IMR-90 (cell line): ENCODE measurements around the gene C12orf75. TPM values are rescaled to one million over a fixed set of nuclear protein-coding genes. Genes with fewer than 3 reads are reported as not detected.

Experiments used
- ATAC-seq: fragments of 200-7000 bp; cut with Tn5 transposase; 2 replicates; pipeline ENCODE4 v1.9.1; 2020; ENCODE audit warnings: low read depth, mild to moderate bottlenecking, moderate library complexity
- BruUV-seq: library from RNA; stranded (reverse); fragments of 400-500 nt; replicated peaks from 2 replicates; lab custom pipeline; 2021; lab: Mats Ljungman, UMichigan
- CTCF ChIA-PET: fragments of 300-600 bp; formaldehyde crosslinking; extraction: SDS; loops from one replicate; lab custom pipeline; 2021; ENCODE audit warnings: antibody characterized with exemption; lab: Yijun Ruan, JAX
- POLR2A ChIA-PET: fragments of 300-600 bp; sonication (Branson Sonifier 250); formaldehyde crosslinking; loops from one replicate; lab custom pipeline; 2022; ENCODE audit warnings: antibody characterized with exemption; ENCODE audit not compliant: unreplicated experiment; lab: Charles Lee
- DNase-seq: peaks from one replicate; pipeline ENCODE4 v3.0.0; 2013
- H2AFZ ChIP-seq: replicated peaks from 2 replicates; pipeline ENCODE3; 2013; ENCODE audit warnings: low read length, mild to moderate bottlenecking; ENCODE audit not compliant: poor library complexity
- H2AK5ac ChIP-seq: 2 replicates; pipeline ENCODE4 v1.6.1; 2013; ENCODE audit warnings: low read depth, low read length, inconsistent platforms
- H2AK9ac ChIP-seq: replicated peaks from 2 replicates; pipeline ENCODE3; 2013; ENCODE audit warnings: mild to moderate bottlenecking, low read depth, low read length, moderate library complexity; ENCODE audit not compliant: poor library complexity
- H2BK120ac ChIP-seq: 2 replicates; pipeline ENCODE4 v1.6.1; 2013; ENCODE audit warnings: low read depth, low read length, inconsistent platforms
- H2BK15ac ChIP-seq: 3 replicates; pipeline ENCODE4 v1.6.1; 2013; ENCODE audit warnings: low read depth, low read length, inconsistent platforms
- H2BK20ac ChIP-seq: 2 replicates; pipeline ENCODE4 v1.6.1; 2013; ENCODE audit warnings: low read depth, mild to moderate bottlenecking, inconsistent platforms, low read length, moderate library complexity
- H2BK5ac ChIP-seq: 2 replicates; pipeline ENCODE4 v1.6.1; 2013; ENCODE audit warnings: mild to moderate bottlenecking, low read depth, low read length, inconsistent platforms; ENCODE audit not compliant: poor library complexity, severe bottlenecking
- H3K14ac ChIP-seq: replicated peaks from 2 replicates; pipeline ENCODE4 v1.6.1; 2013; ENCODE audit warnings: low read depth, low read length, inconsistent platforms
- H3K18ac ChIP-seq: 2 replicates; pipeline ENCODE4 v1.6.1; 2013; ENCODE audit warnings: low read depth, low read length, control low read depth
- H3K23ac ChIP-seq: 2 replicates; pipeline ENCODE4 v1.6.1; 2013; ENCODE audit warnings: low read depth, low read length, inconsistent platforms
- H3K27ac ChIP-seq: 2 replicates; pipeline ENCODE4 v1.5.1; 2013; ENCODE audit warnings: mild to moderate bottlenecking, control low read depth, low read length; ENCODE audit not compliant: insufficient read depth
- H3K27me3 ChIP-seq: 2 replicates; pipeline ENCODE4 v1.6.1; 2013; ENCODE audit warnings: low read length; ENCODE audit not compliant: control insufficient read depth, insufficient read depth
- H3K36me3 ChIP-seq: 2 replicates; pipeline ENCODE4 v1.6.1; 2013; ENCODE audit warnings: low read length, mixed read lengths; ENCODE audit not compliant: control insufficient read depth, insufficient read depth
- H3K4ac ChIP-seq: 2 replicates; pipeline ENCODE4 v1.6.1; 2013; ENCODE audit warnings: low read depth, low read length, inconsistent platforms
- H3K4me1 ChIP-seq: 2 replicates; pipeline ENCODE4 v1.6.1; 2013; ENCODE audit warnings: low read length, mixed read lengths; ENCODE audit not compliant: control insufficient read depth, insufficient read depth
- H3K4me2 ChIP-seq: 2 replicates; pipeline ENCODE4 v1.6.1; 2013; ENCODE audit warnings: low read depth, mild to moderate bottlenecking, control low read depth, low read length, moderate library complexity
- H3K4me3 ChIP-seq: 2 replicates; pipeline ENCODE4 v1.5.1; 2013; ENCODE audit warnings: low read depth, mild to moderate bottlenecking, control low read depth, low read length, moderate library complexity; ENCODE audit not compliant: insufficient read depth
- H3K56ac ChIP-seq: 2 replicates; pipeline ENCODE4 v1.6.1; 2013; ENCODE audit warnings: low read length, inconsistent platforms; ENCODE audit not compliant: insufficient read depth; ENCODE audit errors: extremely low read depth
- H3K79me1 ChIP-seq, 2 experiments: 2 replicates each; pipeline ENCODE4 v1.6.1; 2013; ENCODE audit warnings: low read length in 2 of 2, inconsistent platforms in 1 of 2, low read depth in 1 of 2
- H3K9ac ChIP-seq: 2 replicates; pipeline ENCODE4 v1.6.1; 2013; ENCODE audit warnings: low read depth, low read length, control low read depth
- H3K9me1 ChIP-seq: 2 replicates; pipeline ENCODE4 v1.6.1; 2013; ENCODE audit warnings: low read length, inconsistent platforms; ENCODE audit not compliant: insufficient read depth
- H3K9me3 ChIP-seq: 2 replicates; pipeline ENCODE4 v1.6.1; 2013; ENCODE audit warnings: low read length; ENCODE audit not compliant: control insufficient read depth, insufficient read depth
- H4K20me1 ChIP-seq: 2 replicates; pipeline ENCODE4 v1.6.1; 2013; ENCODE audit warnings: low read length, inconsistent platforms; ENCODE audit not compliant: insufficient read depth
- H4K5ac ChIP-seq: 2 replicates; pipeline ENCODE4 v1.6.1; 2013; ENCODE audit warnings: mild to moderate bottlenecking, low read depth, low read length, control low read depth
- H4K8ac ChIP-seq, 2 experiments: 2 replicates each; pipeline ENCODE4 v1.6.1; 2013; ENCODE audit warnings: low read depth in 2 of 2, low read length in 2 of 2, control low read depth in 1 of 2, inconsistent platforms in 1 of 2
- H4K91ac ChIP-seq: 2 replicates; pipeline ENCODE4 v1.6.1; 2013; ENCODE audit warnings: low read depth, low read length, inconsistent platforms; ENCODE audit not compliant: insufficient read depth
- FOS ChIP-seq: fragments of 150-350 bp; IDR thresholded peaks from 2 replicates; pipeline ENCODE4 v1.6.1; 2016; ENCODE audit warnings: low read depth, low read length
- MAFK ChIP-seq: IDR thresholded peaks from 2 replicates; pipeline ENCODE4 v1.6.1; 2012; ENCODE audit warnings: low read depth, low read length, improper control_type of control experiment
- NFE2L2 ChIP-seq: fragments of 150-350 bp; IDR thresholded peaks from 2 replicates; pipeline ENCODE4 v1.6.1; 2016; ENCODE audit warnings: low read depth, mild to moderate bottlenecking, low read length
- WGBS, 2 experiments: methylation state at CpG; one replicate each; pipeline versions ENCODE4 v1.1.5 to v1.1.7; 2013; ENCODE audit warnings: missing lambda C conversion rate in 2 of 2; ENCODE audit not compliant: insufficient read length in 1 of 2; ENCODE audit errors: extremely low coverage in 2 of 2; 5-methylcytosine and 5-hydroxymethylcytosine counted together
- dilution Hi-C: fragments of 300-500 bp; cut with HindIII; formaldehyde crosslinking; loops from one replicate; pipeline ENCODE4 v1.14.3; 2018; ENCODE audit warnings: low sequenced_read_pairs; ENCODE audit not compliant: unreplicated experiment
- in situ Hi-C: fragments of 300-500 bp; cut with MboI; formaldehyde crosslinking; loops from 3 replicates; pipeline ENCODE4 v1.14.3; 2019; ENCODE audit warnings: low sequenced_read_pairs, inconsistent platforms, mixed read lengths
- intact Hi-C: fragments of 100-400 bp; cut with micrococcal nuclease; formaldehyde crosslinking; loops from 2 replicates; pipeline ENCODE4 v1.10.0; 2022
- polyA plus RNA-seq, 3 experiments: library from polyadenylated mRNA; depleted of rRNA; stranded (reverse); fragments of >200 nt; gene quantifications; 2 replicates each; pipeline ENCODE4 v1.2.3, GENCODE V29; 2012; ENCODE audit warnings: low replicate concordance in 1 of 3
- total RNA-seq: library from RNA; depleted of rRNA; stranded (reverse); fragments of >200 nt; gene quantifications from 2 replicates; pipeline ENCODE4 v1.2.3, GENCODE V29; 2012

C12orf75 gene
- total and polyA plus RNA-seq, 2 of the 4 experiments (the other 2 are of a cell fraction), result 145 to 278 TPM

GRCh38 chr12:105294886-105295479, 35.5 kb upstream of the C12orf75 start:
- Histone ChIP-seq H4K91ac (0 out of 2 replicates have a peak overlapping the region, but pooled peaks have one; percentile 32), H3K4me3 (no peak overlapping the region), H3K79me1 (no peaks in the 10 kb centered on the region), H2AFZ (no peak overlapping the region), H3K4ac (no peak overlapping the region), H2AK9ac (no peak overlapping the region), H2BK120ac (peak overlapping the region; percentile 73; the same call in 1 of the 2 replicates), H3K27ac (no peak overlapping the region), H3K9ac (no peak overlapping the region), H3K4me1 (no peaks in the 10 kb centered on the region), H2AK5ac (no peak overlapping the region), H3K9me1 (no peaks in the 10 kb centered on the region), H3K4me2 (no peak overlapping the region), H4K8ac (no peak overlapping the region; a peak in 1 of 4 replicates), H3K18ac (no peak overlapping the region), H3K36me3 (no peaks in the 10 kb centered on the region), H2BK15ac (no peak overlapping the region), H4K5ac (no peak overlapping the region), H4K20me1 (no peaks in the 10 kb centered on the region), H3K14ac (peak overlapping the region; percentile 94), H3K27me3 (no peaks in the 10 kb centered on the region), H3K56ac (no peak overlapping the region), H3K23ac (no peak overlapping the region), H2BK20ac (no peak overlapping the region; the same call in 1 of the 2 replicates), H3K9me3 (peaks cover 5% of the 10 kb centered on the region), H2BK5ac (no peak overlapping the region)
- in situ Hi-C loops, result no loop called here
- peak; percentile 88 for TF ChIP-seq NFE2L2
- peak; percentile 63 for TF ChIP-seq MAFK
- TF ChIP-seq FOS, result no peak
- ATAC-seq (no peak), DNase-seq (no peak)
- dilution Hi-C loops, result no loop called here
- ChIA-PET CTCF (no interaction called here), POLR2A (no interaction called here)
- intact Hi-C loops, result no loop called here
- WGBS, 2 experiments, result no CpG with 5 or more reads among the region's 4 CpGs
- no TSS peak for BruUV-seq
